Psoas muscle (tissue), 8 donors: ENCODE measurements around the gene CNGB1. TPM values are rescaled to one million over a fixed set of nuclear protein-coding genes. Genes with fewer than 3 reads are reported as not detected.
"Not testable (repeated sequence)": the region's sequence is repeated elsewhere in the genome, so short reads cannot be mapped to it uniquely, and the experiment has no call there.

Experiments
- ATAC-seq, 4 donors: fragments of 200-7000 bp; cut with Tn5 transposase; one replicate each; pipeline ENCODE4 v1.9.1; 2020; ENCODE audit warnings: moderate library complexity in 3 of 4, mild to moderate bottlenecking in 2 of 4
- DNase-seq, 2 donors: peaks; one replicate each; pipeline ENCODE4 v3.0.0-alpha.2; 2020
- H3K27ac ChIP-seq: fragments of 200-600 bp; one replicate; pipeline ENCODE4 v1.8.0; 2022
- H3K27me3 ChIP-seq, 3 donors: fragments of 200-600 bp in 1 of 3; one replicate each; pipeline versions ENCODE4 v1.6.1 to v1.8.0; 2013 to 2022; ENCODE audit warnings: low read length in 2 of 3, mild to moderate bottlenecking in 2 of 3, moderate library complexity in 1 of 3; ENCODE audit not compliant: insufficient read depth in 3 of 3
- H3K36me3 ChIP-seq, 2 donors: fragments of 200-600 bp in 1 of 2; one replicate each; pipeline versions ENCODE4 v1.6.1 to v1.8.0; 2013 to 2022; ENCODE audit warnings: low read depth in 1 of 2, mild to moderate bottlenecking in 1 of 2, moderate library complexity in 1 of 2; ENCODE audit not compliant: insufficient read depth in 1 of 2
- H3K4me1 ChIP-seq: fragments of 200-600 bp; one replicate; pipeline ENCODE4 v1.8.0; 2022
- H3K4me3 ChIP-seq: fragments of 200-600 bp; one replicate; pipeline ENCODE4 v1.8.0; 2022; ENCODE audit warnings: mild to moderate bottlenecking
- H3K9me3 ChIP-seq: fragments of 200-600 bp; one replicate; pipeline ENCODE4 v1.8.0; 2022
- WGBS, 3 donors: extraction: QIAGEN DNeasy Blood & Tissue Kit; methylation state at CpG; one replicate each; pipeline versions ENCODE4 v1.1.6 to v1.1.7; 2013; 5-methylcytosine and 5-hydroxymethylcytosine counted together
- intact Hi-C, 2 donors: fragments of 100-400 bp; cut with DNase I; formaldehyde crosslinking; loops; one replicate each; pipeline versions ENCODE4 v1.11.0 to v1.14.2; 2022
- polyA plus RNA-seq, 3 donors: library from polyadenylated mRNA; stranded (reverse); fragments of 200-250 nt; gene quantifications; one replicate each; pipeline ENCODE4 v1.2.3, GENCODE V29; 2013
- total RNA-seq, 4 donors: library from RNA; stranded (reverse); fragmentation: NEBNext Ultra II Directional in 2 of 4; extraction: Animal tissue kit (Norgen Biotek cat#: 25700) in 2 of 4; gene quantifications; one replicate each; pipeline versions ENCODE4 v1.2.1 to v1.2.4, GENCODE V29; 2021 to 2023
- TF ChIP-seq, protein P1 (sequence below): fragments of 200-600 bp; IDR thresholded peaks from one replicate; pipeline ENCODE4 v1.8.0; 2022; ENCODE audit warnings: antibody characterized with exemption
- donor health status: healthy with polysubstance abuse.
- donor health status: DM: no; HTN: no; CAD: no; lungs with moderate emphysema.
- donor health status: Bipolar disorder and iron deficiency.
- donor health status: healthy.
- donor health status: DM: yes; HTN: yes; CAD: no.
- donor health status: DM: no; HTN: no; CAD: no.
- donor health status: DM: no; HTN: no; CAD: no.
- donor health status: DM: yes; HTN: yes; CAD: no.

Gene CNGB1
- total and polyA plus RNA-seq, 7 donors, result not detected

DNA sequence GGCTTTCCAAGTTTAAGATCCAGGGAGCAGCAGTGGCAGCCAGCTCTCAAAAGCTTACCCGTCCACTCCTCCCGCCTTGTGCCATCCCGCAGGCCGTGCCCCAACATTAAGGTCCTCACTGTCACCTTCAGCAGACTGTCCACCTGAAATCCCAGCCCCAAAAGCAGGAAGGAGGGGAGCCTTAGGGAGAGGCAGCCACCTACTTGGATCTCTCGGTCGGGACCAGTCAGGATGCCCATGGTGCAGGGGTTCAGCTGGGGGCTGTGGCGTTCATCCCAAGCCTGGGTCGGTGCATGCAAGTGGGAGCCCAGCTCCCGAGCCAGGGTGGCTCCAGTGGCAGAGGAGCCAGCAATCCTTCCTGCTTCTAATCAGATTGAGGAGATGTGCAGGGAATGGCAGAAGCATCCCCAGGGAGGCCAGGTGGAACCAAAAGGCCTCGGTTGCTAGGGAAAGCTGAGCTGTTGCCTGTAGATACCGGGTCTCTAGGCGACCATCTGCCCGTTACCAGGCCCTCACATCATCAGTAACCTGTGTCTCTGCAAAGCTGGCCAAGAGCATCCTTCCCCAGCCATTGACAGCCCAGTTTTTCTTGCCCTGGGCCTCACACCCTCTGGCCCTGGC lies 24.6 kb downstream of the CNGB1 start:
- Histone ChIP-seq H3K9me3 (no peaks in the 10 kb centered on the region), H3K27me3 (peaks cover 0 to under 1% (median 0%) of the 10 kb centered on the region in 3 donors), H3K27ac (no peak overlapping the region), H3K36me3 (no peaks in the 10 kb centered on the region), H3K4me1 (no peaks in the 10 kb centered on the region), H3K4me3 (no peak overlapping the region)
- TF ChIP-seq, protein P1, sequence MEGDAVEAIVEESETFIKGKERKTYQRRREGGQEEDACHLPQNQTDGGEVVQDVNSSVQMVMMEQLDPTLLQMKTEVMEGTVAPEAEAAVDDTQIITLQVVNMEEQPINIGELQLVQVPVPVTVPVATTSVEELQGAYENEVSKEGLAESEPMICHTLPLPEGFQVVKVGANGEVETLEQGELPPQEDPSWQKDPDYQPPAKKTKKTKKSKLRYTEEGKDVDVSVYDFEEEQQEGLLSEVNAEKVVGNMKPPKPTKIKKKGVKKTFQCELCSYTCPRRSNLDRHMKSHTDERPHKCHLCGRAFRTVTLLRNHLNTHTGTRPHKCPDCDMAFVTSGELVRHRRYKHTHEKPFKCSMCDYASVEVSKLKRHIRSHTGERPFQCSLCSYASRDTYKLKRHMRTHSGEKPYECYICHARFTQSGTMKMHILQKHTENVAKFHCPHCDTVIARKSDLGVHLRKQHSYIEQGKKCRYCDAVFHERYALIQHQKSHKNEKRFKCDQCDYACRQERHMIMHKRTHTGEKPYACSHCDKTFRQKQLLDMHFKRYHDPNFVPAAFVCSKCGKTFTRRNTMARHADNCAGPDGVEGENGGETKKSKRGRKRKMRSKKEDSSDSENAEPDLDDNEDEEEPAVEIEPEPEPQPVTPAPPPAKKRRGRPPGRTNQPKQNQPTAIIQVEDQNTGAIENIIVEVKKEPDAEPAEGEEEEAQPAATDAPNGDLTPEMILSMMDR, result no peak
- WGBS, 3 donors, result 62 to 70% (median 63%) methylated on average over 13 of the region's 13 CpGs
- intact Hi-C loops, result no loop called here
- no peak for ATAC-seq
- no peak for DNase-seq

DNA sequence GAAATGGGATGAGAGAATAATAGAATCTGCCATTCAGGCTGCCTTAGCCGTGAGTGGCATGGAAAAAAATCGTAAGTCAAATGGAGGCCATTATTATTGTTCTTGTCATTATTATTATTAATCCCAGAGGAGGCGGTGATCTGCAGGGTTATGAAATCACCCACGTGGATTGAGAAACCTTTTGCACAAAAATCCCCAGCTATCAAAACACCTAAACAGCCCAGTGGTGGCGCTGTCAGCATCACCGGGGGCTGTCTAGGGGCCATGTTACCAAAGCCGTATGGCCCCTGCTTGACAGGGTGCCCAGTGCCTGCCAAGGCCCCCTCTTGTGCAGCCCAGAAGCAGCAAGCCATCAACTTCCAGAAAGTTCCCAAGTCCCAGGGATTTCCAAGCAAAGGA lies 25.2 kb downstream of the CNGB1 start:
- Histone ChIP-seq H3K27ac (no peak overlapping the region), H3K9me3 (no peaks in the 10 kb centered on the region), H3K4me1 (no peaks in the 10 kb centered on the region), H3K27me3 (no peaks in the 10 kb centered on the region), H3K4me3 (no peak overlapping the region), H3K36me3 (no peaks in the 10 kb centered on the region)
- no peak for DNase-seq
- no peak for ATAC-seq
- intact Hi-C loops, result no loop called here
- TF ChIP-seq, protein P1, result no peak
- WGBS, 3 donors, result 55 to 63% (median 58%) methylated on average over 7 of the region's 7 CpGs

- WGBS, 3 donors, result 72 to 77% (median 72%) methylated on average over 9 of the region's 9 CpGs
- intact Hi-C loops, result no loop called here
- H3K27me3 ChIP-seq, result no peaks in the 10 kb centered on the region
- no peaks in the 10 kb centered on the region for H3K9me3 ChIP-seq
- ATAC-seq, result no peak
- TF ChIP-seq, protein P1, result no peak
- no peaks in the 10 kb centered on the region for H3K36me3 ChIP-seq
- no peak overlapping the region for H3K4me3 ChIP-seq
- H3K4me1 ChIP-seq, result no peaks in the 10 kb centered on the region
- no peak overlapping the region for H3K27ac ChIP-seq
- DNase-seq, result no peak
Measured at GRCh38 chr16:57944970-57945739, 25.8 kb downstream of the CNGB1 start.

DNA sequence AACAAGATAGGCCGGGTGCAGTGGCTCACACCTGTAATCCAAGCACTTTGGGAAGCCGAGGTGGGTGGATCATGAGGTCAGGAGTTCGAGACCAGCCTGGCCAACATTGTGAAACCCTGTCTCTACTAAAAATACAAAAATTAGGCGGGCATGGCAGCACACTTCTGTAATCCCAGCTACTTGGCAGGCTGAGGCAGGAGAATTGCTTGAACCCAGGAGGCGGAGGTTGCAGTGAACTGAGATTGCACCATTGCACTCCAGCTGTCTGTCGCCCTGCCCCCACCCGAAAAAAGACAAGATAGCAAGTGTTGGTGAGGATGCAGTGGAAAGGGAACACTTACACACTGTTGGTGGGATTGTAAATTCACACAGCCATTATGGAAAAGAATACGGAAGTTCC lies 27.5 kb downstream of the CNGB1 start:
- H3K4me3 ChIP-seq, H3K36me3 ChIP-seq, intact Hi-C loops, H3K4me1 ChIP-seq, DNase-seq, ATAC-seq, H3K27me3 ChIP-seq, H3K27ac ChIP-seq, H3K9me3 ChIP-seq: not testable (repeated sequence)
- WGBS, 3 donors, result 58 to 63% (median 60%) methylated on average over 8 of the region's 8 CpGs

DNA sequence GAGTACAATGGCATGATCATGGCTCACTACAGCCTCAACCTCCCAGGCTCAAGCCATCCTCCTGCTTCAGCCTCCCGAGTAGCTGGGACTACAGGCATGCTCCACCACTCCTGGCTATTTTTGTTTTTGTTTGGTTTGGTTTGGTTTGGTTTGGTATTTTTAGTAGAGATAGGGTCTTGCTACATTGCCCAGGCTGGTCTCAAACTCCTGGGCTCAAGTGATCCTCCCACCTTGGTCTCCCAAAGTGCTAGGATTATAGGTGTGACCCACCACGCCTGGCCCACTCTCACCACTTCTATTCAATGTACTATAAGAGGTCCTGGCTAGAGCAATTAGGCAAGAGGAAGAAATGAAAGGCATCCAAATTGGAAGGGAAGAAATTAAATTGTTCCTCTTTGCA lies 29.0 kb downstream of the CNGB1 start:
- H3K4me3 ChIP-seq, H3K27ac ChIP-seq, H3K27me3 ChIP-seq, H3K9me3 ChIP-seq, H3K4me1 ChIP-seq, H3K36me3 ChIP-seq, ATAC-seq, intact Hi-C loops, DNase-seq: not testable (repeated sequence)
- WGBS, 3 donors, result 82 to 87% (median 85%) methylated on average over 2 of the region's 2 CpGs
